GM18909 (cell line): ENCODE data around the gene IGSF1.

Source experiments
- ATAC-seq: cut with Tn5 transposase; IDR thresholded peaks from one replicate; pipeline ENCODE4 v1.9.1; 2021; ENCODE audit warnings: mild to moderate bottlenecking; ENCODE audit not compliant: unreplicated experiment, poor library complexity

IGSF1 gene, protein sequence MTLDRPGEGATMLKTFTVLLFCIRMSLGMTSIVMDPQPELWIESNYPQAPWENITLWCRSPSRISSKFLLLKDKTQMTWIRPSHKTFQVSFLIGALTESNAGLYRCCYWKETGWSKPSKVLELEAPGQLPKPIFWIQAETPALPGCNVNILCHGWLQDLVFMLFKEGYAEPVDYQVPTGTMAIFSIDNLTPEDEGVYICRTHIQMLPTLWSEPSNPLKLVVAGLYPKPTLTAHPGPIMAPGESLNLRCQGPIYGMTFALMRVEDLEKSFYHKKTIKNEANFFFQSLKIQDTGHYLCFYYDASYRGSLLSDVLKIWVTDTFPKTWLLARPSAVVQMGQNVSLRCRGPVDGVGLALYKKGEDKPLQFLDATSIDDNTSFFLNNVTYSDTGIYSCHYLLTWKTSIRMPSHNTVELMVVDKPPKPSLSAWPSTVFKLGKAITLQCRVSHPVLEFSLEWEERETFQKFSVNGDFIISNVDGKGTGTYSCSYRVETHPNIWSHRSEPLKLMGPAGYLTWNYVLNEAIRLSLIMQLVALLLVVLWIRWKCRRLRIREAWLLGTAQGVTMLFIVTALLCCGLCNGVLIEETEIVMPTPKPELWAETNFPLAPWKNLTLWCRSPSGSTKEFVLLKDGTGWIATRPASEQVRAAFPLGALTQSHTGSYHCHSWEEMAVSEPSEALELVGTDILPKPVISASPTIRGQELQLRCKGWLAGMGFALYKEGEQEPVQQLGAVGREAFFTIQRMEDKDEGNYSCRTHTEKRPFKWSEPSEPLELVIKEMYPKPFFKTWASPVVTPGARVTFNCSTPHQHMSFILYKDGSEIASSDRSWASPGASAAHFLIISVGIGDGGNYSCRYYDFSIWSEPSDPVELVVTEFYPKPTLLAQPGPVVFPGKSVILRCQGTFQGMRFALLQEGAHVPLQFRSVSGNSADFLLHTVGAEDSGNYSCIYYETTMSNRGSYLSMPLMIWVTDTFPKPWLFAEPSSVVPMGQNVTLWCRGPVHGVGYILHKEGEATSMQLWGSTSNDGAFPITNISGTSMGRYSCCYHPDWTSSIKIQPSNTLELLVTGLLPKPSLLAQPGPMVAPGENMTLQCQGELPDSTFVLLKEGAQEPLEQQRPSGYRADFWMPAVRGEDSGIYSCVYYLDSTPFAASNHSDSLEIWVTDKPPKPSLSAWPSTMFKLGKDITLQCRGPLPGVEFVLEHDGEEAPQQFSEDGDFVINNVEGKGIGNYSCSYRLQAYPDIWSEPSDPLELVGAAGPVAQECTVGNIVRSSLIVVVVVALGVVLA (N-terminal part only)

DNA sequence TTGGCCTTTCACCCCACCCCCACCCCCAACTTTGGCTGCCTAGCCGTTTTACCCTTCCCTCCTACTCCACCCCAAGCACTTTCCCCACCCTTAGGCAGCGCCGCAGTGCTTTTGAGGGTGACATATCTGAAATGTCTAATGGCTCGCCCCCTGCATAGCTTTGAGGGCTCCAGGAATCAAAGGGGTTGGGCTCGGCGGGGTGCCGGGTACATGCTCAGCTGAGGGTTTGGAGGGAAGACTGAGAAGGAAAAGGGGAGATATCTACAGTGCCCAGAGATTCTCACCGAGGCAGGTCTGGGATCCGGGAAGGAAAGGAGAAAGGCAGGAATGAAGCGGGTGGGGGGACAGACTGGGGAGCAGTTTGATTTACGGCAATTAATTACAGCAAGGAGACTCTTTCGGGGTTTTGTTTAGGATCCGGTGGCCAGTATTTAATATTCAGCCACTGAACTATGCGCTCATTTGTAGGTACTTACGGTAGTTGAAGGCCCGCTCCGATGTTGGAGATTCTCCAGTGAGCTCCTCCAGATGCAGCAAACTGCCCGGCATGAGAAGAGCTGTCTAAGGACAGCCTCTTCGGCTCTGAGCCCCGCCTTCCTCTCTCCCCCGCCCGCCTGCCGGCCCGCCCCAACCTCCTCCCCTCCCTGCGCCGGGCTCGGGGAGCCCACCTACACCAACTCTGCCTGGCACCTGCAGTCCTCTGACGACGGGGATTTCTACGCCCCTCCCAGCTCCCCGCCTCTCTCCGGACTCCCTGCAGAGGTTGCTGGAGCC lies at the start of gene IGSF1:
IGSF1 (minus strand) TSS at position 569 of the 774 bp plus-strand sequence. CDS start 2,632 bp downstream, outside the sequence.
- no peak for ATAC-seq

DNA sequence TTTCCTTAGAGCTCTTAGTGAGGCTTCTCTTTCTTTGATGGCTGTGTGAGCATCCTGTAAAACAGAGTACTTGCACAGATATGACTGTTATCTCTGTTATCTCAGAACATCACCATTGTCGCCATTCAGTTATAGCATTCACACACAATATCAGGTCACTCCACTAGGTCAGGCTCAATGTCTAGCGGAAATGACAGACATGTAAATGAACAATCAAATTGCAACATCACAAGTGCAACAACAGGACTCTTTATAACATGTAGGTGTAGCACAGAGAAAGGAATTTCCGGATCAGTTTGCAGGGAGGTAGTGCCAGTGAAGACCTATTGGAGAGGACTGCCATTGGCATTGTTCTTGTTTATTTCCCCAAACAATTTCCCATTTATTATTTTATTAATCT lies 43.2 kb upstream of the IGSF1 start:
- ATAC-seq: no peak

DNA sequence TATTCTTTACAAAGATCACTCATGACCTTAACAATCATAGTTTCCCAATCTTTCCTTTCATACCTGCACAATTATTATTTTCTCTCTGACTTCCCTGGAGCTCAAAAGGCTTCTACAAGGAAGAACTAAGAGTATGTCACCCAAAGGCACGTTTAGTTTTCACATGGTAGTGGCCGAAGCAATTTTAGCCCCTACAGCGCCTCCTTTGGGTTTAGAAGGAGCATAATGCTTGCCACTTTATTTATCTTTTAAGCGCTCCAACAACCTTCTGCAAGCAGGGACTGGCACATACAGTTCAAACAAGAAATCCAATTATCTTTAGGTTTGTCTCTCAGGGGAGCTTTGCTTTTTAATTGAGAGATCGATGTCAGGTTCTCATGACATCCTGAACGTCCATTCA lies 42.0 kb upstream of the IGSF1 start:
- no peak for ATAC-seq

DNA sequence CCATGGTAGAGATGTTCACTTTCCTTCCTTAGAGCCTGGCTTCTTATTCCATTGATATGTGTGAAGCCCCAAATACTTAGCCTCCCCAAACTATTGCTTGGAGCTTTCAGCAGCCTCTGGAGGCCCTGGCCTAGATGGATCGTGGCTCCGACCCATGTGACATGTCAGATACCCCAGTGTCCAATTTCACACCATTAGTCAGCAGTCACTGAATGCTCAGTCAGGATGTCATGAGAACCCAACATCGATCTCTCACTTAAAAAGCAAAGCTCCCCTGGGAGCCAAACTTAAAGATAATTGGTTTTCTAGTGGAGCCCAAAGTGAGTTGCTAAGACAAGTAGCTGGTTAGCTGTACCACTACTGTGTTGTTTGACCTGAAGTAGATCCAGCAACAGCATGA lies 41.6 kb upstream of the IGSF1 start:
- ATAC-seq: no peak

DNA sequence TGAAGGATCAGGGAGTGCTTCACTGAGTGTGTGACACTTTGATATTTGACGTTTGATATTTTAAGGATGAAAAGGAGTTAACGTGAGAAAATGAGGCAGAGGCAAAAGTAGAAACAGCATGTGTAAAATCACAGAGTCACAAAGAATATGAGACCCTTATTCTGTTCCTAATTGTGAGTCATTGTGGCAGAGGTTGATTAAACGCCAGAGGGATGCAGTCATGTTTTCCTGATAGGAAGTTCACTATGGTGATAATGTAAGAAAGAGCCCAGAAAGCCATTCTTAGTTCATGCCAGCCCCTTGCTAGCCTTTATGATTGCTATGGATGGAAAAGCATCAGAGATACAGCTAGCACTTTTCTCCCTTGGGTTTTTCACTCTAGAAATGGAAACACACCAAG lies 33.5 kb upstream of the IGSF1 start:
- ATAC-seq: no peak

DNA sequence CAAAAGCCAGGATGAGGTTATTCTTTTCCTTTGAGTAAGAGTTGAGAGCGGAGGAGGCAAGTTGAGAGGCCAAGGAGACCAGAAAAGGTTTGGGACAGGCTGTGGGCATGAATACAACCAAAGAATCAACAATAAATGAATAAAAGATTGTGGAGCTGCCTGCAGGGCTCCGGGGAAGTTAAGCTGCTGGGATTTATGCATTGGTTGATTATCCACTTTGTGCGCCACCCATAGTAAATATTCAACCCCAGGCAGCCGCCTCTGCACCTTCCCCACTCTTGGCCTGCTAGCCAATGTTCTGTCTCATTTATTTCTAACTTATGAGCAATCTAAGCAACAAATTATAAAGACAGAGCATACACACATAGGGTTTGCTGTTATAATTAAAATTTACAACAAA lies 28.2 kb upstream of the IGSF1 start:
- no peak for ATAC-seq

DNA sequence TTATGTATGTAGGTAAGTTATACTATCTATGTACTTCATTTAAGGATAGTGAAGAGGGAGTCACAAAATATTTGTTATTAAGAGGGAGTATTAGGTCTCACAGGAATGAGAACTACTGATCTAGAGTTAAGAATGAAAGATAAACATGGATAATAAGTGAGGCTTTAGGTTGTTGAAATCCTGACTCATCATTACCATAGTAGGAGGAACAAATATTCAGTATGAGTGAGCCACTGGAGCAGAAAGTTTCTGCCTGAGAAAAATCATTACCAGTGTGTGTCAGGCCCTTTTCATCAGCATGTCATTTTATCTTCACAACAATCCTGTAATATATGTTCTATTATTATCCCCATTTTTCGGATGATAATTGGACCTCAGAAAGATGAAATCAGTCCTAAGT lies 27.2 kb upstream of the IGSF1 start:
- ATAC-seq: no peak

DNA sequence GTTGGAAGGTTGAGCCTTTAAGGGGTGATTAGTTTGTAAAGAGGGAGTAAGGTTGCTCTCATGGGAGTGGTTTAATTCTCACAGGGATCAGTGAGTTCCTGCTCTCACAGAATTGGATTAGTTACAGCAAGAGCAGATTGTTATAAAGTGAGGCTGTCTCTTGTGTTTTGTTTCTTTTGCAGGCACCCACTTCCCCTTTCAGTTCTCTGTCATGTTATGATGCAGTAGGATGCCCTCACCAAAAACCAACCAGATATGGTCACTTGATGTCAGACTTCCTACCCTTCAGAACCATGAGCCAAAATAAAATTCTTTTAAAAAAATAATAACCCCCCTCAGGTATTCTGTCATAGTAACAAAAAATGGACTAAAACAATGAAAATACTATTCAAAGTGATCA lies 19.9 kb upstream of the IGSF1 start:
- ATAC-seq: no peak

DNA sequence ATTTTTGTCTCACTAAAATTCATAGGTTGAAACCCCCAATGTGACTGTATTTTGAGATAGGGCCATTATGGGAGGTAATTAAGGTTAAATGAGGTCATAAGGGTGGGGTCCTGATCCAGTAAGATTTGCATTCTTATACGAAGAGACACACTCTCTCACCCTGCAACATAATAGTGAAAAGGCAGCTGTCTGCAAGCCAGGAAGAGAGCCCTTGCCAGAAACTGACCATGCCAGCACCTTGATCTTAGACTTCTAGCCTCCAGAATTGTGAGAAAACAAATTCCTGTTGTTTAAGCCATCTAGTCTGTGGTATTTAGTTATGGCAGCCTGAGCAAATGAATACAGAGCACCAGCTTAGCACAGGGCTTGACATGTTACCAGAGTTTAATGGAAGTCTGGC lies 17.5 kb upstream of the IGSF1 start:
- no peak for ATAC-seq

DNA sequence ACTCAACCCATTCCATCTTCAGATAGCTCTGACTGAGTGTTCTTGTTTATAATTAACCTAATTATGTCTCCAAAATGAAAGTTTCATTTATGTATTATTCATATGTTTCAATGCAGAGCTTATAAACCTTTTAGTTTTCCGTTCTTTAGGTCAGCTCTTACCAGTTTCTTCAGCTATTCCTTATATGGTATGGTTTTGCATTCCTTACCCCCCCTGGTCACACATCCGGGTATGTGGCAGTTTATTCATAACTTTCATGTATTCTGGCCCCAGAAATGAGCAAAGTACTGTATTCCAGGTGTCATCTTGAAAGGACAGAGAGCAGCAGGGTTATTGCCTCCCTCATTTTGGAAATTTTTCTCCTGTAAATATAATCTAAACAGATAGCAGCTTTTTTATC lies 16.8 kb upstream of the IGSF1 start:
- ATAC-seq: no peak

DNA sequence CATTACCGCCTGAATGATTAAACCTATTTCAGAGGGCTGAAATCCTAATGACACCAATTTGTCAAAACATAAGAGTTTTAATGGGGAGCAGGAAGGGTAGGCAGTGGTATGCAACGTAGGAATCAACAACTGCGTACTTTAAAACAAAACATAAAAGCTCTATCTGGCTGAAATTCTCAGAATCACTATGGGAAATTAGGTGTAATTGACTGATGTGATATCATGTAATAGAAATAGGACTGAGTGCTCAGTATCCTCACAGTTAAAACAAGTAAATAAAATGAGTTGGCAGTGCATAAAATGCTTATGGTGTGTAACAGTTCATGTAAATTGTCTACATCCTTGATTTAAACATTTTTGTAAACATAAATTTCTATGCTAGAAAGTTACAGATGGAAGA lies 13.6 kb upstream of the IGSF1 start:
- ATAC-seq: no peak

DNA sequence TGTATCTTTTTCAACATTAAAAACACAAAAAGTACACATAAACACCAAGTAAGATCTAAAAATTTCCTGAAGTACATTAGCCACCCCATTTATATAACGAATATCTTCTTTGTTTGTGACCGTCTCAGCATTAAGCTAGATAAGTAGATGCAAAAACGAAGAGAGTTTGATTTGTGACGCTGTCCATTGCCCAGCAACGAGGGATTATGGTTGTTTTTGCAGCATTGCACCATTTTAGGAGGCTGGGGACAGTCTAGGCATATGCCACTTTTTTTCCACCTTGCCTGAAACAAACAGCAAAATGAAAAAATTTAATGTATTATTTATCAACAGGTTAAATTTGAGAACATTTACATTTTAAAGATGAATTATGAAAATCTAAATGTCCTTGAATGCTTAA lies 12.0 kb upstream of the IGSF1 start:
- ATAC-seq: no peak

DNA sequence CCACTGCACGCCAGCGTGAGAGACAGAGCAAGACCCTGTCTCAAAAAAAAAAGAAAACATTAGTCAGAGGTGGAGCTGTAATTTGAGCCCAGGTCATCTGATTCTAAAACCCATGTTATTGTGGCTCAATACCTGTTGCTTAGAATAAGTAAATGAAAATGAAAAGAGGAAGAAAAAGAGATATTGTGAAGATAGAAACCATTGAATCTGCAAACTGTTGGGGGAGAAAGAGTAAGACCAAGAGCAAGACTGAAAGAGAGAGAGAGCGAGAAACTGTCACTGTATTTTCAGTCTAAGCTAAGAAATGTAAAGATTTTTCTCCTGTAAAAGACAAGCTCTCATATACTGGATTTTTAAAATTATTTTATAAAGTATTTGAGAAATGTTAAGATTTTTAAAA lies 9.7 kb upstream of the IGSF1 start:
- no peak for ATAC-seq

DNA sequence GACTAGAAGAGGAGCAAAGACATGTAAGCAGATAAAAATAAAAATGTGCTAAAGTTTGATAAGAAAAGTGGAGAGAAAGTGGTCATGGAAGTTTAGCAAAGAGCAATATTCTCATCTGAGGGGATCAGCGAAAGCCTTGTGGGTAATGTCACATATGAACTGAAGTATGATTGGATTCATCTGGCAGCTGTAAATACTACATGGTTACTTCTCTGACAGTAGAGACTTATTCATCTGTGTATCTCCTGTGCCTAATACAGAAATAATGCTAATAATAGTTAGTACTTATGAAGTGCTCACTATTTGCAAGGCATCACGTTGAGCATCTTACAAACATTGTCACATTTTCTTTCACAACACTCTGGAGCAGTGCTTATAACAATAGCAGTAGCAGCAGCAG lies 8.9 kb upstream of the IGSF1 start:
- no peak for ATAC-seq

DNA sequence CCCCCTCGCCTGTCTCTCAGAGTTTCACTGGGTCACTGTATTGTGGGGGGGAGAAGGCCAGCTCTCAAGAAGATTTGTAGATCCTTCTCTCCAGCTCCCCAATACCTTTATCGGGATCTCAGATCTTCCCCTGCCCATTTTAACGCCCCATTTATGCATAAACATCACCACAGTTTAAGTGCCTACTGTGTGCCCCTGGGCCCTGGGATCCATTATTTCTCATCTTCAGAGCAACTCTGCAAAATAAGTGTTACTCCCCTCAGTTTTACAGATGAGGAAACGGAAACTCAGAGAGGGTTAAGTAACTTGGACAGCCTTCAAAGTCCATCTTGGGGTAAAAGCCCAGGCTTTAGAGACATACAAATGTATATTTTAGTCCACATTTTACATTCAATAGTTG lies 421 bp upstream of the IGSF1 start:
- ATAC-seq: no peak

DNA sequence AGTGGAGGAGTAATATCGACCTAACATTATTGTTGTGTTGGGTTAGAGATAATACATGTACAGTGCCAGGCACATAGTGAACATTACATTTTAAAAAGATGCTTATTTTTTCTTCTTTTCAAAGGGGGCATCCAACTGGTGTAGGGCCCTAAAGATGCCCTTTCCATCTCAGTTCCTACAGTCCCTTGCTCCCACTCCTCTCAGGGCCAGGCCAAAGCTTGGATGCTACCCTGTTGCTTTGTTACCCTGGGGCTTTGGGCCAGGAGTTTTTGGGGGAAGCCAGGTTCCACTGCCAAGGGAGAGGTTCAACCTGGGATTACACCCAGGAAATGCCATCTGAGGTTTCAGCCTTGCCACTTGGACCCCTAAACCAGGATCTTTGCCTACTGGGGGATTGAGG lies 918 bp downstream of the IGSF1 start:
- no peak for ATAC-seq

DNA sequence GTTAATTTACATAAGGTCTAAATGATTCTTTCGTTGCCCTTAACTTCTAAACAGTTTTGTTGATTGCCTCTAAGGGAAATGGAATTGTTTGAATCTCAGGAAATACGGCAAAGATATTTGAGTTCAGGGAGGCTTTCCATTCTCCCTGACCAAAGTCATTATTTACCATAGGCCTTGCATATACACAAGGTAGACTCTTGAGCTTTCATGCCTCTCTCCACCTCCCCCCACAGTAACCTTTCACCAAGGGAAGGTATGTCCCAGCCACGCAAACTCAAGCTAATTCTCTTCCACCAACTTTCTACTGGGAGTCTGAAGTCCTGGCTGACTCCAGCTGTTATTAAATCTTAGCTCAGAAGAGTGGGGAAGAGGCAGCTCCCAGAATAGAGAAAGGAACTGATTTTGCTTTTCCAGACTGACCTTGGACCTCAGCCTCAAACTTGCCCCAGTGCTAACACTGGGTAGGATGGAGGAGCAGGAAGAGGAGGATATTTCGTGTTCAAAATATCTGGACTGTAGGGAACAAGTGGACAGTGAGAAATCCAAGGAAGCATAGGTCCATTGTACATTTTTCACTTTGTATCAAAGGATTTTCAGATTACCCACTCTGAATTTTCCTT lies 1.4 kb downstream of the IGSF1 start:
- no peak for ATAC-seq

DNA sequence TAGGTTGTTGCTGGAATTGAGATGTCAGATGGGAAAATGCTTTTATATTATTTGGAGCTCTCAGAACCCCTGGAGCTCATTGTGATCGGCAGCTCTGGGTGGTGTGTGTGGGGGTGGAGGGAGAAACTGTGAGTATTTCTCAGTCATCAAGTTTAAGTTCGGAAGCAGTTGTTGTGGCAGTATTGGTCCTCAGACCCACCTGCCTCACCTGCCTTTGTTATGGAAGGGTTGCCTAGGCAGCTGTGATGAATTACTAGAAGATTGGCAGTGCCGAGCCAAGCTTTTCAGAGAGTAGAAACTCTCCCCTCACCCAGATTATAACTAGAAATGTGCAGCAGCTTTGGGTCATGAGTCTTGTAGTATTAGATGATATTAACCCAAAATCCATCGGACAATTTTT lies 9.5 kb downstream of the IGSF1 start:
- ATAC-seq: no peak

DNA sequence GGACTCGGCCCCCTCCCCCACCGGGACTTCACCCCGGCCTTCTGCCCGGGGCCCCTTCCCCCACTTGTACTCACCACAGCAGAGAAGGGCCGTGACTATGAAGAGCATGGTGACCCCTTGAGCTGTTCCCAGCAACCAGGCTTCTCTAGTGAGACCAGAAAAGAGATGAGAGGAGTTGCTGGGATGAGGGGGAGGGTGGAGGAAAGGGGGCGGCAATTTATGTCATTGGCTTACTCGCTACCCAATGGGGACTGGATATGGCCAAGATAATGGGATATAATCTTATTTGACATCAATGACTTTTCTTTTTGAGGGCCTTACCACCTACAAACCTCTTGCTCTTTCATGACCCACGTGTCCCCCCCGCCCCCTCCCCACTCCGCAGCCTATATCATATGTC lies 9.9 kb downstream of the IGSF1 start:
- no peak for ATAC-seq
